Right lobe of liver (tissue), 4 donors: ENCODE results near the gene CCDC85C.

Source experiments
- POLR2A ChIP-seq: fragments of 450-650 bp; IDR thresholded peaks from one replicate; pipeline ENCODE4 v1.6.1; 2017; ENCODE audit warnings: antibody characterized with exemption, mild to moderate bottlenecking
- TF ChIP-seq, protein P1 (sequence below), 4 donors: fragments of 200-600 bp in 3 of 4; fragments of 450-650 bp in 1 of 4; IDR thresholded peaks; one replicate each; pipeline versions ENCODE4 v1.5.1 to v1.8.0; 2016 to 2022; ENCODE audit warnings: antibody characterized with exemption in 4 of 4, mild to moderate bottlenecking in 2 of 4
- donor health status: DM: no; HTN: no; CAD: no.
- donor health status: DM: no; HTN: no; CAD: no.
- donor health status: DM: no; HTN: yes; CAD: no.

DNA sequence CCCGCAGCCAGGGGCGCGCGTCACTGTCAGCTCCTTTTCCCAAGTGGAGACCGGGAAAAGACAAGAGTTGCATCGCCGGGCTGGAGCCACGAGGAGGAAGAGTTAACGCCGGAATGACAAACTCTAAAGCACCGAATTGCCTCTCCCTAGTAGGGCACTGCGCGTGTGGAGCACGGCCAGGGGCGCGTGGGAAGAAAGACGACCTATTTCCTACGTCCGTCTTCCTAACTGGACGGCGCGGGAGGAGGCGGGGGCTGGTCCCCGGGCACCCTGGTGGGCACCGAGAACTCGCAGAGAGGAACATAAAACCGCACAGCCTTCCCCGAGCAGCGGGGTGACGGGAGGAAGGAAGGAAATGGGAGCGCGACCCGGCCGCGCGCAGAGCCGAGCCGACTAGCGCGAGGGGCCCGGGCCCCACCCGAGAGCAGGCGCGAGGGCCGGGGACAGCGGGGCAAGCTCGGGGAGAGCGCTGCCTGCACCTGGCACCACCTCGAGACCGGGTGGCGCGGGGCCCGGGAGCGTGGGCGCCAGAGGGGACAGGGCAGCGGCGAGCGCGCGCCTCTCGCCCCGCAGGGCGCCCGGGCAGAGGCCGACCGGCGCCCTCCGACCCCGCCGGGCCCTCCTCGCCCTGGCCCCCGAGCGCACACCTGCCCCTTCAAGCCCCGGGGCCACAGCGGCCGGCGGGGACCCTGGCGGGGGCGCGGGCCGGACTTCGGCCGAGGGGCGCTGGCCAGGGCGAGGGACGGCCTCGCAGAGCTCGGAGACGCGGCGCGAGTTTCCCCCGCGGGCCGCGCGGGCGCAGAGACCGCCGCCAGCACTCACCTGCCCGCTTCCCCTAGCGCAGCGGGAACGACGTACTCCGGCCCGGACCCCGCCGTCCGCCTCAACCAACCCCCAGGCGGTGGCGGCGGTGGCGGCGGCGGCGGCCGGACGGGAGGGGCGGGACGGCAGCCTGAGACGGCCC, 123.8 kb downstream of the CCDC85C start, which contains the start of gene SETD3:
- TF ChIP-seq, protein P1, sequence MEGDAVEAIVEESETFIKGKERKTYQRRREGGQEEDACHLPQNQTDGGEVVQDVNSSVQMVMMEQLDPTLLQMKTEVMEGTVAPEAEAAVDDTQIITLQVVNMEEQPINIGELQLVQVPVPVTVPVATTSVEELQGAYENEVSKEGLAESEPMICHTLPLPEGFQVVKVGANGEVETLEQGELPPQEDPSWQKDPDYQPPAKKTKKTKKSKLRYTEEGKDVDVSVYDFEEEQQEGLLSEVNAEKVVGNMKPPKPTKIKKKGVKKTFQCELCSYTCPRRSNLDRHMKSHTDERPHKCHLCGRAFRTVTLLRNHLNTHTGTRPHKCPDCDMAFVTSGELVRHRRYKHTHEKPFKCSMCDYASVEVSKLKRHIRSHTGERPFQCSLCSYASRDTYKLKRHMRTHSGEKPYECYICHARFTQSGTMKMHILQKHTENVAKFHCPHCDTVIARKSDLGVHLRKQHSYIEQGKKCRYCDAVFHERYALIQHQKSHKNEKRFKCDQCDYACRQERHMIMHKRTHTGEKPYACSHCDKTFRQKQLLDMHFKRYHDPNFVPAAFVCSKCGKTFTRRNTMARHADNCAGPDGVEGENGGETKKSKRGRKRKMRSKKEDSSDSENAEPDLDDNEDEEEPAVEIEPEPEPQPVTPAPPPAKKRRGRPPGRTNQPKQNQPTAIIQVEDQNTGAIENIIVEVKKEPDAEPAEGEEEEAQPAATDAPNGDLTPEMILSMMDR (IDR thresholded peaks at IDR 0.05) = peak in 1 of 4 donors; percentile 8
- peak; percentile 75 for TF ChIP-seq POLR2A
